H9 (cell line): Measurements from ENCODE around the gene SCUBE2. TPM values are rescaled to one million over a fixed set of nuclear protein-coding genes. Genes with fewer than 3 reads are reported as not detected.

ENCODE experiments used
- DNase-seq: peaks from one replicate; pipeline ENCODE4 v3.0.0-alpha.2; 2017
- H2AFZ ChIP-seq: one replicate; pipeline ENCODE4 v1.6.1; 2013; ENCODE audit warnings: mild to moderate bottlenecking, low read length, control low read depth, moderate library complexity
- H2AK5ac ChIP-seq: 2 replicates; pipeline ENCODE4 v1.6.1; 2013; ENCODE audit warnings: low read length, control low read depth, mixed read lengths; ENCODE audit not compliant: insufficient read length
- H2BK120ac ChIP-seq: one replicate; pipeline ENCODE4 v1.6.1; 2013; ENCODE audit warnings: low read depth, mild to moderate bottlenecking, low read length, control low read depth, inconsistent platforms; ENCODE audit not compliant: poor library complexity, severe bottlenecking
- H2BK12ac ChIP-seq: 2 replicates; pipeline ENCODE4 v1.6.1; 2013; ENCODE audit warnings: low read length, control low read depth, mixed read lengths, low read depth; ENCODE audit not compliant: insufficient read length
- H2BK15ac ChIP-seq: 2 replicates; pipeline ENCODE4 v1.6.1; 2013; ENCODE audit warnings: low read depth, low read length, control low read depth
- H2BK20ac ChIP-seq: one replicate; pipeline ENCODE4 v1.6.1; 2013; ENCODE audit warnings: low read depth, mild to moderate bottlenecking, low read length, control low read depth, inconsistent platforms; ENCODE audit not compliant: poor library complexity, severe bottlenecking
- H2BK5ac ChIP-seq: 2 replicates; pipeline ENCODE4 v1.6.1; 2013; ENCODE audit warnings: low read length, control low read depth, mixed read lengths; ENCODE audit not compliant: insufficient read length
- H3K14ac ChIP-seq: 2 replicates; pipeline ENCODE4 v1.6.1; 2013; ENCODE audit warnings: low read length, control low read depth; ENCODE audit not compliant: insufficient read depth
- H3K18ac ChIP-seq: 2 replicates; pipeline ENCODE4 v1.6.1; 2013; ENCODE audit warnings: low read depth, mild to moderate bottlenecking, mixed read lengths, low read length, control low read depth; ENCODE audit not compliant: insufficient read length
- H3K23ac ChIP-seq: 2 replicates; pipeline ENCODE4 v1.6.1; 2013; ENCODE audit warnings: low read length, control low read depth, mixed read lengths, low read depth; ENCODE audit not compliant: insufficient read length
- H3K23me2 ChIP-seq: 2 replicates; pipeline ENCODE4 v1.6.1; 2013; ENCODE audit warnings: low read depth, mild to moderate bottlenecking, mixed read lengths, low read length, control low read depth; ENCODE audit not compliant: insufficient read length, poor library complexity, severe bottlenecking
- H3K27ac ChIP-seq: 2 replicates; pipeline ENCODE4 v1.5.1; 2013; ENCODE audit warnings: low read length, control low read depth, mixed read lengths, low read depth; ENCODE audit not compliant: insufficient read length
- H3K27me3 ChIP-seq: 2 replicates; pipeline ENCODE4 v1.6.1; 2013; ENCODE audit warnings: low read length, control low read depth, inconsistent platforms; ENCODE audit not compliant: insufficient read depth
- H3K4ac ChIP-seq: 2 replicates; pipeline ENCODE4 v1.6.1; 2013; ENCODE audit warnings: low read depth, mild to moderate bottlenecking, control low read depth, inconsistent platforms, low read length, moderate library complexity
- H3K4me1 ChIP-seq: 2 replicates; pipeline ENCODE4 v1.6.1; 2013; ENCODE audit warnings: low read length, control low read depth, inconsistent platforms; ENCODE audit not compliant: insufficient read depth
- H3K4me2 ChIP-seq: 2 replicates; pipeline ENCODE4 v1.6.1; 2013; ENCODE audit warnings: low read length, control low read depth, mixed read lengths; ENCODE audit not compliant: insufficient read length, insufficient read depth
- H3K56ac ChIP-seq: 2 replicates; pipeline ENCODE4 v1.6.1; 2013; ENCODE audit warnings: low read depth, mild to moderate bottlenecking, mixed read lengths, low read length, control low read depth; ENCODE audit not compliant: insufficient read length
- H3K79me1 ChIP-seq: 2 replicates; pipeline ENCODE4 v1.6.1; 2013; ENCODE audit warnings: low read depth, mild to moderate bottlenecking, moderate library complexity, low read length, control low read depth, inconsistent platforms; ENCODE audit not compliant: insufficient read depth, poor library complexity, severe bottlenecking
- H3K79me2 ChIP-seq: 2 replicates; pipeline ENCODE4 v1.6.1; 2013; ENCODE audit warnings: low read length, control low read depth, inconsistent platforms; ENCODE audit not compliant: insufficient read depth
- H3K9ac ChIP-seq: 2 replicates; pipeline ENCODE4 v1.6.1; 2013; ENCODE audit warnings: low read length, control low read depth, mixed read lengths; ENCODE audit not compliant: insufficient read length; ENCODE audit errors: extremely low read depth
- H3K9me3 ChIP-seq: one replicate; pipeline ENCODE4 v1.6.1; 2013; ENCODE audit warnings: low read depth, low read length, inconsistent platforms; ENCODE audit not compliant: control insufficient read depth
- H3T11ph ChIP-seq: one replicate; pipeline ENCODE4 v1.6.1; 2013; ENCODE audit warnings: mild to moderate bottlenecking, low read length, control low read depth, inconsistent platforms
- H4K20me1 ChIP-seq: one replicate; pipeline ENCODE4 v1.6.1; 2013; ENCODE audit not compliant: control insufficient read depth, insufficient read length, insufficient read depth
- H4K5ac ChIP-seq: 2 replicates; pipeline ENCODE4 v1.6.1; 2013; ENCODE audit warnings: low read depth, mild to moderate bottlenecking, mixed read lengths, low read length, control low read depth; ENCODE audit not compliant: insufficient read length
- H4K8ac ChIP-seq: replicated peaks from 2 replicates; pipeline ENCODE4 v1.6.1; 2013; ENCODE audit warnings: low read length, control low read depth, mixed read lengths, low read depth; ENCODE audit not compliant: insufficient read length
- H4K91ac ChIP-seq: 2 replicates; pipeline ENCODE4 v1.6.1; 2013; ENCODE audit warnings: low read depth, mild to moderate bottlenecking, moderate library complexity, mixed read lengths, low read length, control low read depth; ENCODE audit not compliant: insufficient read length
- H3K27ac Mint-ChIP-seq, 3 experiments: 2 replicates in 2 of 3; 3 replicates in 1 of 3; pipeline ENCODE4 v1.8.0; 2020 to 2021; ENCODE audit warnings: mixed read lengths in 3 of 3, mild to moderate bottlenecking in 1 of 3, moderate library complexity in 1 of 3
- H3K27me3 Mint-ChIP-seq: 2 replicates; pipeline ENCODE4 v1.8.0; 2021; ENCODE audit warnings: low read depth, mild to moderate bottlenecking, moderate library complexity, mixed read lengths
- H3K36me3 Mint-ChIP-seq, 3 experiments: 2 replicates in 2 of 3; 3 replicates in 1 of 3; pipeline ENCODE4 v1.8.0; 2020 to 2021; ENCODE audit warnings: low read depth in 3 of 3, mixed read lengths in 3 of 3; ENCODE audit not compliant: insufficient read depth in 1 of 3
- H3K4me1 Mint-ChIP-seq, 2 experiments: 2 replicates each; pipeline ENCODE4 v1.8.0; 2020; ENCODE audit warnings: mixed read lengths in 2 of 2
- H3K4me3 Mint-ChIP-seq, 2 experiments: 2 replicates in 1 of 2; 3 replicates in 1 of 2; pipeline ENCODE4 v1.8.0; 2020 to 2021; ENCODE audit warnings: mild to moderate bottlenecking in 2 of 2, mixed read lengths in 2 of 2, moderate library complexity in 1 of 2
- H3K9me3 Mint-ChIP-seq, 2 experiments: 2 replicates in 1 of 2; 3 replicates in 1 of 2; pipeline ENCODE4 v1.8.0; 2020; ENCODE audit warnings: mild to moderate bottlenecking in 2 of 2, mixed read lengths in 2 of 2, moderate library complexity in 1 of 2
- WGBS: extraction: QIAGEN DNeasy Blood & Tissue Kit; methylation state at CpG from one replicate; pipeline ENCODE4 v1.1.7; 2013; ENCODE audit warnings: missing lambda C conversion rate, low lambda C conversion rate, mixed read lengths; ENCODE audit not compliant: insufficient read length; ENCODE audit errors: extremely low coverage; 5-methylcytosine and 5-hydroxymethylcytosine counted together
- total RNA-seq: library from RNA; stranded (reverse); gene quantifications from 2 replicates; pipeline ENCODE4 v1.2.1, GENCODE V29; 2021
- TF ChIP-seq, protein P1 (sequence below): fragments of 200-600 bp; sonication (generic); conservative IDR thresholded peaks from 3 replicates; pipeline ENCODE4 v1.8.0; 2021; ENCODE audit warnings: antibody characterized with exemption, mild to moderate bottlenecking

SCUBE2 gene
- total RNA-seq, 1 experiment from 2014 or later: 1.6 TPM

DNA sequence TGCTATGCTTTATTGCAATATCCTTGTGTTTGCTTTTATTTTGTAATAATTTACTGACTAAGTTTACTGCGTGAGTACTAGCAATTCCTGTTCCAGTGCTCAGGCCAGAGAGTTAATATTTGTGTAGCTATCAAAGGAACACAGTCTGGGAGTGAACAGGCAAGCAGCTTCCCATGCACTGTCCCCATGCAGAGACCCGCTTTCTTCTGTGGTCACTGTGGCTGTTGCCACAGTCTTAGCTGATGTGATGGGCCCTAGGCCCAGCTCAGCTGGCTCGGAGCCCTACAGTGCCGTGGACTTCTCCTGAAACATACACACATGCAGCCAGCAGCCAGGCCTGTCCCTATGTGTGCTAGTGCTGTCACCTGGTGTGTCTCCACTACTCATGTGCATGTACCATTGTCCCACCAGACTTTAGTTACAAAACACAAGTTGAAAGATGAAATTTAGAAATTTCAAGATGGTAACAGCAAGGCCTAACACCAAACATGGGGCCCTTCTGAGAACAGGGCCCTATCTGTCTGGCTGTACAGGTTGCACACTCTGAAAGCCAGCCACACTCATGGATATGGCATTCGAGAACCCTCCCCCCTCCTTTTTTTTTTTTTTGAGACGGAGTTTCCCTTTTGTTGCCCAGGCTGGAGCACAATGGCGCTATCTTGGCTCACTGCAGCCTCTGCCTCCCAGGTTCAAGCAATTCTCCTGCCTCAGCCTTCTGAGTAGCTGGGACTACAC, 12.3 kb upstream of the SCUBE2 start:
- no peak for DNase-seq
- Mint-ChIP-seq H3K9me3 (no peaks in the 10 kb centered on the region), H3K27me3 (no peaks in the 10 kb centered on the region), H3K27ac (no peak overlapping the region), H3K4me1 (peaks cover 4 to 7% of the 10 kb centered on the region in 2 experiments; a peak in 3 of 4 replicates), H3K4me3 (no peak overlapping the region), H3K36me3 (no peaks in the 10 kb centered on the region; a peak in 1 of 7 replicates)
- Histone ChIP-seq H4K8ac (no peak overlapping the region), H3K56ac (no peak overlapping the region), H2BK120ac (no peak overlapping the region), H2BK12ac (peak overlapping the region; percentile 65), H2BK5ac (no peak overlapping the region), H2AK5ac (no peak overlapping the region), H3K9me3 (no peaks in the 10 kb centered on the region), H3T11ph (no peak overlapping the region), H3K14ac (no peak overlapping the region), H2BK20ac (no peak overlapping the region), H3K4me2 (no peak overlapping the region), H3K4ac (no peak overlapping the region), H4K5ac (no peak overlapping the region), H3K79me1 (no peaks in the 10 kb centered on the region), H3K18ac (no peak overlapping the region), H3K4me1 (no peaks in the 10 kb centered on the region), H4K91ac (no peak overlapping the region), H3K27me3 (no peaks in the 10 kb centered on the region), H2BK15ac (no peak overlapping the region), H2AFZ (no peak overlapping the region), H3K23ac (no peak overlapping the region), H3K9ac (no peak overlapping the region), H3K27ac (no peak overlapping the region), H4K20me1 (no peaks in the 10 kb centered on the region), H3K79me2 (no peaks in the 10 kb centered on the region), H3K23me2 (no peaks in the 10 kb centered on the region)
- no CpG with 5 or more reads among the region's 7 CpGs for WGBS
- TF ChIP-seq, protein P1, sequence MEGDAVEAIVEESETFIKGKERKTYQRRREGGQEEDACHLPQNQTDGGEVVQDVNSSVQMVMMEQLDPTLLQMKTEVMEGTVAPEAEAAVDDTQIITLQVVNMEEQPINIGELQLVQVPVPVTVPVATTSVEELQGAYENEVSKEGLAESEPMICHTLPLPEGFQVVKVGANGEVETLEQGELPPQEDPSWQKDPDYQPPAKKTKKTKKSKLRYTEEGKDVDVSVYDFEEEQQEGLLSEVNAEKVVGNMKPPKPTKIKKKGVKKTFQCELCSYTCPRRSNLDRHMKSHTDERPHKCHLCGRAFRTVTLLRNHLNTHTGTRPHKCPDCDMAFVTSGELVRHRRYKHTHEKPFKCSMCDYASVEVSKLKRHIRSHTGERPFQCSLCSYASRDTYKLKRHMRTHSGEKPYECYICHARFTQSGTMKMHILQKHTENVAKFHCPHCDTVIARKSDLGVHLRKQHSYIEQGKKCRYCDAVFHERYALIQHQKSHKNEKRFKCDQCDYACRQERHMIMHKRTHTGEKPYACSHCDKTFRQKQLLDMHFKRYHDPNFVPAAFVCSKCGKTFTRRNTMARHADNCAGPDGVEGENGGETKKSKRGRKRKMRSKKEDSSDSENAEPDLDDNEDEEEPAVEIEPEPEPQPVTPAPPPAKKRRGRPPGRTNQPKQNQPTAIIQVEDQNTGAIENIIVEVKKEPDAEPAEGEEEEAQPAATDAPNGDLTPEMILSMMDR: no peak
